Measurements from ENCODE around the gene GMDS.

- no peak for TF ChIP-seq CTCF (IDR thresholded peaks at IDR 0.05; ENCODE audit: extremely low read depth in 1 of 2, insufficient read depth in 1 of 2, low read depth in 1 of 2, low read length in 2 of 2)
- no peak for TF ChIP-seq POLR2A (IDR thresholded peaks at IDR 0.05; ENCODE audit: low read depth, low read length)
- no peak for TF ChIP-seq POLR2AphosphoS5 (IDR thresholded peaks at IDR 0.05; ENCODE audit: insufficient read depth, low read depth, low read length)
- TF ChIP-seq EZH2 (IDR thresholded peaks at IDR 0.05; ENCODE audit: borderline replicate concordance, low read depth, low read length, severe bottlenecking) = no peak
- no peak for TF ChIP-seq MAX (IDR thresholded peaks at IDR 0.05; ENCODE audit: insufficient read depth, insufficient read length)
Observed at GRCh38 chr6:1906609-1907008, 338.8 kb downstream of the GMDS start.

Measured in endothelial cell of umbilical vein (primary cell).